SK-N-SH treated with all-trans-retinoic acid at 6 μM for 48 hours (cell line): Measurements from ENCODE around the gene RECK.

Experiments
- ATAC-seq: fragments of 200-7000 bp; cut with Tn5 transposase; 3 replicates; pipeline ENCODE4 v1.9.1; 2020; ENCODE audit warnings: mild to moderate bottlenecking, moderate library complexity
- ARNTL ChIP-seq: fragments of 450-650 bp; formaldehyde crosslinking; IDR thresholded peaks from 2 replicates; pipeline ENCODE4 v1.5.0; 2020; ENCODE audit warnings: low read depth, mild to moderate bottlenecking, moderate library complexity, borderline replicate concordance
- BACH2 ChIP-seq: fragments of 250-450 bp; sonication (Bioruptor Pico); IDR thresholded peaks from 2 replicates; pipeline ENCODE4 v1.9.0; 2021; ENCODE audit warnings: mild to moderate bottlenecking, borderline replicate concordance
- CREB5 ChIP-seq: fragments of 250-450 bp; sonication (Bioruptor Pico); IDR thresholded peaks from 2 replicates; pipeline ENCODE4 v1.5.1; 2020; ENCODE audit warnings: low read depth, mild to moderate bottlenecking, moderate library complexity
- CSDC2 ChIP-seq: fragments of 250-450 bp; sonication (Bioruptor Pico); IDR thresholded peaks from 2 replicates; pipeline ENCODE4 v1.5.0; 2020; ENCODE audit warnings: mild to moderate bottlenecking, moderate library complexity
- CSRNP3 ChIP-seq: fragments of 250-450 bp; sonication (Bioruptor Pico); IDR thresholded peaks from 2 replicates; pipeline ENCODE4 v1.5.1; 2021; ENCODE audit warnings: mild to moderate bottlenecking, moderate library complexity
- ESRRG ChIP-seq: fragments of 250-450 bp; sonication (Bioruptor Pico); IDR thresholded peaks from 2 replicates; pipeline ENCODE4 v1.6.1; 2021; ENCODE audit warnings: mild to moderate bottlenecking
- GLIS3 ChIP-seq: fragments of 250-450 bp; sonication (Bioruptor Pico); IDR thresholded peaks from 2 replicates; pipeline ENCODE4 v1.5.0; 2020; ENCODE audit warnings: mild to moderate bottlenecking, moderate library complexity
- ISL1 ChIP-seq: fragments of 250-450 bp; sonication (Bioruptor Pico); IDR thresholded peaks from 2 replicates; pipeline ENCODE4 v2.1.2; 2022; ENCODE audit warnings: mild to moderate bottlenecking, moderate library complexity
- PATZ1 ChIP-seq: fragments of 250-450 bp; sonication (Bioruptor Pico); IDR thresholded peaks from 2 replicates; pipeline ENCODE4 v1.8.0; 2020; ENCODE audit warnings: mild to moderate bottlenecking, moderate library complexity, borderline replicate concordance
- POU6F1 ChIP-seq: fragments of 250-450 bp; sonication (Bioruptor Pico); IDR thresholded peaks from 2 replicates; pipeline ENCODE4 v1.8.0; 2021; ENCODE audit warnings: low read depth, mild to moderate bottlenecking, moderate library complexity, borderline replicate concordance
- RARB ChIP-seq: fragments of 250-450 bp; sonication (Bioruptor Pico); IDR thresholded peaks from 2 replicates; pipeline ENCODE4 v1.8.0; 2021; ENCODE audit warnings: mild to moderate bottlenecking, moderate library complexity
- SNAI2 ChIP-seq: fragments of 250-450 bp; sonication (Bioruptor Pico); IDR thresholded peaks from 2 replicates; pipeline ENCODE4 v1.5.0; 2020; ENCODE audit warnings: mild to moderate bottlenecking, moderate library complexity
- TOX ChIP-seq: fragments of 250-450 bp; sonication (Bioruptor Pico); IDR thresholded peaks from 2 replicates; pipeline ENCODE4 v1.8.0; 2021; ENCODE audit warnings: mild to moderate bottlenecking, moderate library complexity, borderline replicate concordance
- TSHZ2 ChIP-seq: fragments of 250-450 bp; sonication (Bioruptor Pico); IDR thresholded peaks from 2 replicates; pipeline ENCODE4 v1.5.0; 2020; ENCODE audit warnings: mild to moderate bottlenecking, moderate library complexity
- ZC3H10 ChIP-seq: fragments of 250-450 bp; sonication (Bioruptor Pico); IDR thresholded peaks from 2 replicates; pipeline ENCODE4 v1.5.1; 2021; ENCODE audit warnings: mild to moderate bottlenecking, moderate library complexity
- ZFP3 ChIP-seq: fragments of 250-450 bp; sonication (Bioruptor Pico); IDR thresholded peaks from 2 replicates; pipeline ENCODE4 v1.5.0; 2020; ENCODE audit warnings: mild to moderate bottlenecking, moderate library complexity
- ZFP30 ChIP-seq: fragments of 450-650 bp; formaldehyde crosslinking; IDR thresholded peaks from 2 replicates; pipeline ENCODE4 v1.5.0; 2022; ENCODE audit warnings: mild to moderate bottlenecking, moderate library complexity
- ZNF70 ChIP-seq: fragments of 450-650 bp; formaldehyde crosslinking; IDR thresholded peaks from 2 replicates; pipeline ENCODE4 v1.5.0; 2020; ENCODE audit warnings: mild to moderate bottlenecking, moderate library complexity
- ZNF8 ChIP-seq: fragments of 450-650 bp; formaldehyde crosslinking; IDR thresholded peaks from 2 replicates; pipeline ENCODE4 v1.5.0; 2020; ENCODE audit warnings: mild to moderate bottlenecking, moderate library complexity

RECK gene

GRCh38 chr9:36023260-36024048 is 13.3 kb upstream of the RECK start:
- ATAC-seq: peak; percentile 86
- TF ChIP-seq ZFP3 (CRISPR knock-in tag) (0 out of 2 replicates have a peak, but pooled peaks have one; percentile 40), ESRRG (no peak)

- ATAC-seq: no peak
- TF ChIP-seq ZC3H10 (CRISPR knock-in tag) (no peak), SNAI2 (CRISPR knock-in tag) (no peak), PATZ1 (CRISPR knock-in tag) (no peak), TSHZ2 (no peak), POU6F1 (CRISPR knock-in tag) (no peak), ESRRG (no peak), ZFP3 (CRISPR knock-in tag) (no peak), CSRNP3 (no peak), ZNF70 (CRISPR knock-in tag) (no peak), TOX (CRISPR knock-in tag) (no peak), ZNF8 (CRISPR knock-in tag) (no peak), ARNTL (CRISPR knock-in tag) (no peak)
Observed at GRCh38 chr9:36025746-36026145, 11.0 kb upstream of the RECK start.

GRCh38 chr9:36029202-36029601 is 7.5 kb upstream of the RECK start:
- ATAC-seq: no peak
- TF ChIP-seq CSRNP3: no peak
- no peak for TF ChIP-seq ARNTL (CRISPR knock-in tag)
- no peak for TF ChIP-seq BACH2
- TF ChIP-seq ZC3H10 (CRISPR knock-in tag): no peak
- TF ChIP-seq ZFP30 (CRISPR knock-in tag): no peak
- no peak for TF ChIP-seq ZNF70 (CRISPR knock-in tag)
- no peak for TF ChIP-seq ZFP3 (CRISPR knock-in tag)
- TF ChIP-seq TOX (CRISPR knock-in tag): no peak

GRCh38 chr9:36029765-36030528 is 6.8 kb upstream of the RECK start:
- peak; percentile 91 for ATAC-seq
- TF ChIP-seq ZFP3 (CRISPR knock-in tag): no peak
- no peak for TF ChIP-seq RARB (CRISPR knock-in tag)
- TF ChIP-seq CREB5: peak; percentile 81; the same call in 1 of the 2 replicates
- no peak; the same call in 1 of the 2 replicates for TF ChIP-seq CSDC2 (CRISPR knock-in tag)
- TF ChIP-seq ZNF70 (CRISPR knock-in tag): no peak
- TF ChIP-seq PATZ1 (CRISPR knock-in tag): 0 out of 2 replicates have a peak, but pooled peaks have one; percentile 27
- peak; percentile 90 for TF ChIP-seq ISL1 (CRISPR knock-in tag)
- TF ChIP-seq ZC3H10 (CRISPR knock-in tag): 0 out of 2 replicates have a peak, but pooled peaks have one; percentile 22
- no peak for TF ChIP-seq SNAI2 (CRISPR knock-in tag)
- TF ChIP-seq BACH2: no peak
- no peak for TF ChIP-seq GLIS3 (CRISPR knock-in tag)
- TF ChIP-seq ZNF8 (CRISPR knock-in tag): no peak
